Measurements from ENCODE around the gene HOXC5.
A peak's percentile ranks its signal among the peaks of the same experiment; 100 is the strongest.

The HOXC5 gene

DNA sequence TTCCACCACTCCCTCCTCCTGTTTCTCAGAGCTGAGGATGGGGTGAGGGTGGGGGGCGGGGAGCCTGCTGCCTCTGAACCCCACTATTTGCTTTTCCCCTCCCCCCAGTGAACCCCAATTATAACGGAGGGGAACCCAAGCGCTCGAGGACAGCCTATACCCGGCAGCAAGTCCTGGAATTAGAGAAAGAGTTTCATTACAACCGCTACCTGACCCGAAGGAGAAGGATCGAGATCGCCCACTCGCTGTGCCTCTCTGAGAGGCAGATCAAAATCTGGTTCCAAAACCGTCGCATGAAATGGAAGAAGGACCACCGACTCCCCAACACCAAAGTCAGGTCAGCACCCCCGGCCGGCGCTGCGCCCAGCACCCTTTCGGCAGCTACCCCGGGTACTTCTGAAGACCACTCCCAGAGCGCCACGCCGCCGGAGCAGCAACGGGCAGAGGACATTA lies 21.9 kb downstream of the HOXC5 start:
- Histone ChIP-seq H3K4me1 (ENCODE audit: insufficient read depth, low read length) (peaks cover 8% of the 10 kb centered on the region), H3K9me3 (ENCODE audit: control insufficient read depth, insufficient read depth, low read length) (no peaks in the 10 kb centered on the region), H3K9ac (ENCODE audit: low read depth, low read length) (no peak overlapping the region), H3K36me3 (ENCODE audit: insufficient read depth, low read length) (no peaks in the 10 kb centered on the region)

DNA sequence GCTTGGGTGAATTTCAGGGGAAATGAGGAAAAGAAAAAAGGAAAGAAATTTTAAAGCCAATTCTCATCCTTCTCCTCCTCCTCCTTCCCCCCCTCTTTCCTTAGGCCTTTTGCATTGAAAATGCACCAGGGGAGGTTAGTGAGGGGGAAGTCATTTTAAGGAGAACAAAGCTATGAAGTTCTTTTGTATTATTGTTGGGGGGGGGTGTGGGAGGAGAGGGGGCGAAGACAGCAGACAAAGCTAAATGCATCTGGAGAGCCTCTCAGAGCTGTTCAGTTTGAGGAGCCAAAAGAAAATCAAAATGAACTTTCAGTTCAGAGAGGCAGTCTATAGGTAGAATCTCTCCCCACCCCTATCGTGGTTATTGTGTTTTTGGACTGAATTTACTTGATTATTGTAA lies 22.7 kb downstream of the HOXC5 start:
- peaks cover 8% of the 10 kb centered on the region for H3K4me1 ChIP-seq (ENCODE audit: insufficient read depth, low read length)
- H3K9me3 ChIP-seq (ENCODE audit: control insufficient read depth, insufficient read depth, low read length) = no peaks in the 10 kb centered on the region
- H3K36me3 ChIP-seq (ENCODE audit: insufficient read depth, low read length) = no peaks in the 10 kb centered on the region
- no peak overlapping the region for H3K9ac ChIP-seq (ENCODE audit: low read depth, low read length)

DNA sequence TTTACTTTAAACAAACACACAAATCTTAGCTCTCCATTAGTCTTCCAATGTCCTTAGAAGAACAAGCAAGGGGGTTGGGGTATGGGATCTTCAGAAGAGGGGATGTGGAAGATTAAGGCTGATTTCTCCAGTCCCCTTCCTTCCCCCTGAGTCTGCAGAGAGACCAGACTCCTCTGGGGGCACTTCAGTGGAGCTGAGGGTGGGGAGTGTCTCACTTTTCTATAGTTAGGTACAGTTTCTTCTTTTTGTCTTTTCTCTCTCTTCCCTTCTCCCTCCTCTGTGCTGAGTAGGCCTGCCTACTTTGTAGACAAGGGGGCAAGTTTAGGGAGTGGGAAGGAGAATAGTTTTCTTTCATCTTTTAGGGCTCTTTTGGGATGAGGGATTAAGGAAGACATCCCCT lies 23.3 kb downstream of the HOXC5 start:
- no peaks in the 10 kb centered on the region for H3K9me3 ChIP-seq (ENCODE audit: control insufficient read depth, insufficient read depth, low read length)
- peaks cover 11% of the 10 kb centered on the region for H3K4me1 ChIP-seq (ENCODE audit: insufficient read depth, low read length)
- no peak overlapping the region for H3K9ac ChIP-seq (ENCODE audit: low read depth, low read length)
- no peaks in the 10 kb centered on the region for H3K36me3 ChIP-seq (ENCODE audit: insufficient read depth, low read length)

DNA sequence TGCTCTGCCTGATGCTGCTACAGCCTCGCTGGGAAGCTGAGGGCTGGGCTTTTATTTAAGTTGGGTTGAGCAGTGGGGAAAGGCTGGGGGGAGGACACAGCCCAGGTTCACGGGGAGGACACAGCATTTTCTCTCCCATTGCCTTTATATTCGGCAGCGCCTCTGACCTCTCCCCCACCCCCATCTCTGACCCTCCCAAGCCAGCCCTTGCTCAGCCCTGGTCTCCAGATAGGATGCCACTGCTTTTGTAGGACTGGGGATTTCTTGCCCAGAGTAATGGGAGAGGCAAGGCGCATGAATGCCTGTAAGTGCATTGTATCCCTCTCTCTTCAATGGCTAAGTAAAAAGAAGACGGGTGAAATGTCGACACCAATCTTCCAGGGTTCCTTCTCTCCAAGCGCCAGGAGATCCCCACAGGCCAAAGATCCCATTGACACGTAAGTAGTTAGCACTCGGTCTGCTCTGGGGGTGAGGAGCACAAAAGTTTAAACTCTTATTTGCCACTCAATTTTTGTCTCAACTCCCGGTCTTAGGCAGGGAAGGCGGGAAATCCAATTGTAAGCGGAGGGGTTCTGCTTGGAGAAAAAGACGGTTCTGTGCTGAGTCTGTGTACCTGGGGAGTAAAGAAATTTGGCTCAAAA lies 25.4 kb downstream of the HOXC5 start:
- H3K9me3 ChIP-seq (ENCODE audit: control insufficient read depth, insufficient read depth, low read length) = no peaks in the 10 kb centered on the region
- no peak overlapping the region for H3K9ac ChIP-seq (ENCODE audit: low read depth, low read length)
- H3K36me3 ChIP-seq (ENCODE audit: insufficient read depth, low read length) = no peaks in the 10 kb centered on the region
- peaks cover 8% of the 10 kb centered on the region for H3K4me1 ChIP-seq (ENCODE audit: insufficient read depth, low read length)

- H3K36me3 ChIP-seq (ENCODE audit: insufficient read depth, low read length) = no peaks in the 10 kb centered on the region
- no peaks in the 10 kb centered on the region for H3K9me3 ChIP-seq (ENCODE audit: control insufficient read depth, insufficient read depth, low read length)
- H3K9ac ChIP-seq (ENCODE audit: low read depth, low read length) = no peak overlapping the region
- H3K4me1 ChIP-seq (ENCODE audit: insufficient read depth, low read length) = peaks cover 8% of the 10 kb centered on the region; the same call in 1 of the 2 replicates
These were observed 26.8 kb downstream of the HOXC5 start for GRCh38 chr12:54059668-54060067.

DNA sequence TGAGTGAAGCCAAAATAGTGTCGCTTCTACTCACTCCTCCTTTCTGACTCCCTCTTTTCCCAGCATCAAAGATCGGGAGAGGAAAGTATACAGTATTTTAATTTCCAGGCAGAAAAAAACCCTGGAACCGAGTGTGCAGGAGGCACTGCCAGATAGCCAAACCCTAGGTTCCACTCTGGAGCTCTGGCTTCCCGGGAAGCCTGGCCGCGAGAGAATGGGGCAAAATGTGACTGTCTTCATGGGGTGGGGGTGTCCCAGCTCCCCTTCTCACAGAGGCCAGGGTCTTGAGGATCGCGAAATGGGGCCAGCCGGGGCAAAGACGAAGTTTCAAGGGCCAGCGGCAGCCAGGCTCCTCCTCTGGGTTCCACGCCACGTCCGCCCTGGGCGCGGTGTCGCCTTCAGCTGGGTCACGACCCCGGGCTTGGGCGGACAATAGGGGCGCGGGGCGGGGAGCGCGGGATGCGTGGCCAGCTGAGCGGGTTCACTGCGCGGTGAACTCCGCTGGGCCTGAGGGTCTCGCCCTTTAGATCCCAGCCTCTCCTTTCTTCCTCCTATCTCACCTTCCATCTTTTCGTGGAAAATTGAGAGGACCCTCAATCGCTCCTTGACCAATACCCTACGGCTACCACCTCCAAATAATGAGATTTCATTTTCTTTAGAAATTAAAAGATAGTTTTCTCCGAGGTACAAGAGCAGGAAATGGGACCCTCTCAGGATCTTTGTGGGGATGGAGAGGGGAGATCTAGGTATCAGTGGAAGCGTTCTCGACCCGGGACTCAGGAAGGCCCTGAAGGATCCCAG lies 27.5 kb downstream of the HOXC5 start:
- Histone ChIP-seq H3K4me1 (ENCODE audit: insufficient read depth, low read length) (peaks cover 8% of the 10 kb centered on the region; the same call in 1 of the 2 replicates), H3K9me3 (ENCODE audit: control insufficient read depth, insufficient read depth, low read length) (no peaks in the 10 kb centered on the region), H3K36me3 (ENCODE audit: insufficient read depth, low read length) (no peaks in the 10 kb centered on the region), H3K9ac (ENCODE audit: low read depth, low read length) (peak overlapping the region; percentile 16; the same call in 1 of the 2 replicates)

GRCh38 chr12:54060975-54061778 lies 28.3 kb downstream of the HOXC5 start:
- H3K36me3 ChIP-seq (ENCODE audit: insufficient read depth, low read length) = no peaks in the 10 kb centered on the region
- H3K9ac ChIP-seq (ENCODE audit: low read depth, low read length) = no peak overlapping the region
- peaks cover 8% of the 10 kb centered on the region; the same call in 1 of the 2 replicates for H3K4me1 ChIP-seq (ENCODE audit: insufficient read depth, low read length)
- no peaks in the 10 kb centered on the region for H3K9me3 ChIP-seq (ENCODE audit: control insufficient read depth, insufficient read depth, low read length)

DNA sequence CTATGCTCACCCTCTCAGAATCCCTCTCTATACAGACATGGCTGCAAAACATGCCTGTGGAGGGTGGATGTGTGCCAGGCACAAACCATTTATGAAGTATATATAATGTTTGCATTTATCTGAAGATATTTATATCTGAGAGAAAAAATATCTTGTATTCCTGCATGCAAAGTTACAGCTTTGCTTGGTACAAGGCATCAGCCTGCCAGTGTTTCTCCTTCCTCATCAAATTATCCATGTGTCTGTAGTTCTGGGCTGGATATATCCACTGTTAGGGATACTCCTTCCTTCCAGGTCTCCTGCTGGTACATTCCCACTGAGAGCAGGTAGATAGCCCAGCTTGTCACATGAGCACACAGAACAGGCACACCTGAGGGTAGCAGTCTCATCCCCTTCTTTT lies 32.8 kb downstream of the HOXC5 start:
- no peaks in the 10 kb centered on the region for H3K9me3 ChIP-seq (ENCODE audit: control insufficient read depth, insufficient read depth, low read length)
- no peaks in the 10 kb centered on the region for H3K36me3 ChIP-seq (ENCODE audit: insufficient read depth, low read length)
- peaks cover 8% of the 10 kb centered on the region; the same call in 1 of the 2 replicates for H3K4me1 ChIP-seq (ENCODE audit: insufficient read depth, low read length)
- no peak overlapping the region for H3K9ac ChIP-seq (ENCODE audit: low read depth, low read length)

DNA sequence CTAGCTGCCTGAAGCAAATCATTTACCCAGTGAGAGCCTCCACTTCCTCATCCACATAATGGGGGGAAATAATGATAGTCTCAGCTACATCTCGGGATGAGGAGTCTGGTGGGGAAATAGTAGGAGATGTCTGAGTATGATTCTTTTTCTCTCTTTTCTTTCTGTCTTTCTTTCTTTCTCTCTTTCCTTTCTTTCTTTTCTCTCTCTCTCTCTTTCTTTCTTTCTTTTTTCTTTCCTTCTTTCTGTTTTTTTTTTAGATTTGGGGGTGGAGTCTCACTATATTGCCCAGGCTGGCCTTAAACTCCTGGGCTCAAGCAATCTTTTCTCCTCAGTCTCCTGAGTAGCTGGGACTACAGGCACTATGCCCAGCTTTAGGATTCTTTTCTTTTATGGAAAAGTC lies 33.6 kb downstream of the HOXC5 start:
- H3K9ac ChIP-seq (ENCODE audit: low read depth, low read length) = no peak overlapping the region
- H3K36me3 ChIP-seq (ENCODE audit: insufficient read depth, low read length) = no peaks in the 10 kb centered on the region
- no peaks in the 10 kb centered on the region for H3K9me3 ChIP-seq (ENCODE audit: control insufficient read depth, insufficient read depth, low read length)
- peaks cover 2% of the 10 kb centered on the region; the same call in 1 of the 2 replicates for H3K4me1 ChIP-seq (ENCODE audit: insufficient read depth, low read length)

DNA sequence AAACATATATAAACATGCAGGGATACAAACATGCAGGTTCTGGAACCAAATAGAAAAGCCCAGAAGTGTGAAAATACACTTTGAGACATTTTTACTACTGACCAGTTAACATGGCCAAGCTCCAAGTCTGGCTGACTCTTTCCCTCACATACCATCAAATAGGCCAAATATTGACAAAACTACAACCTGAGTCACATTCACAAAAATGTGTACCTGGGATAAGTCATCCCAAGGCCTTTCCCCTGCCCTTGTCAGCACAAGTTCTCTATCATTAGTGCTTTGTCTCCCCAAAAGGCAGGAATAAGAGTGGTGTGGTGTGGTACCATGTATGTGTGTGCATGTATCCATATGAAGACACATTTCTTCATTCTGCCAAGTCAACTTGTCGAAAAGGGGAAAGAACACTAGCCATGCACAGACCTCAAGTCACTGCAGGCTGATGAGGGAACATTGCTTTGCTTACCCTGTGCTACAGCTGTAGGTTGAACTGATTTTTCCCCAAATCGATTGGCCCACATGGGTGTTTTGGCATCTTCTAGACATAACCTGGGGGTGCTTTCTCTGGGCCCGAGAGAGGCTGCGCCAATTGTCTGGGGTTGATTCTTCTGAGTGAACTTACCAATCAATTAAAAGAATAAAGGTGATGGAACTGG lies 35.7 kb downstream of the HOXC5 start:
- H3K4me1 ChIP-seq (ENCODE audit: insufficient read depth, low read length) = no peaks in the 10 kb centered on the region
- H3K36me3 ChIP-seq (ENCODE audit: insufficient read depth, low read length) = no peaks in the 10 kb centered on the region
- no peak overlapping the region for H3K9ac ChIP-seq (ENCODE audit: low read depth, low read length)
- no peaks in the 10 kb centered on the region for H3K9me3 ChIP-seq (ENCODE audit: control insufficient read depth, insufficient read depth, low read length)

GRCh38 chr12:54071942-54072341 lies 39.1 kb downstream of the HOXC5 start:
- no peaks in the 10 kb centered on the region for H3K9me3 ChIP-seq (ENCODE audit: control insufficient read depth, insufficient read depth, low read length)
- peaks cover 3% of the 10 kb centered on the region; the same call in 1 of the 2 replicates for H3K4me1 ChIP-seq (ENCODE audit: insufficient read depth, low read length)
- H3K36me3 ChIP-seq (ENCODE audit: insufficient read depth, low read length) = no peaks in the 10 kb centered on the region
- no peak overlapping the region for H3K9ac ChIP-seq (ENCODE audit: low read depth, low read length)

GRCh38 chr12:54074308-54074707 lies 41.5 kb downstream of the HOXC5 start:
- Histone ChIP-seq H3K36me3 (ENCODE audit: insufficient read depth, low read length) (no peaks in the 10 kb centered on the region), H3K9ac (ENCODE audit: low read depth, low read length) (no peak overlapping the region), H3K4me1 (ENCODE audit: insufficient read depth, low read length) (peaks cover 3% of the 10 kb centered on the region; the same call in 1 of the 2 replicates), H3K9me3 (ENCODE audit: control insufficient read depth, insufficient read depth, low read length) (no peaks in the 10 kb centered on the region)

DNA sequence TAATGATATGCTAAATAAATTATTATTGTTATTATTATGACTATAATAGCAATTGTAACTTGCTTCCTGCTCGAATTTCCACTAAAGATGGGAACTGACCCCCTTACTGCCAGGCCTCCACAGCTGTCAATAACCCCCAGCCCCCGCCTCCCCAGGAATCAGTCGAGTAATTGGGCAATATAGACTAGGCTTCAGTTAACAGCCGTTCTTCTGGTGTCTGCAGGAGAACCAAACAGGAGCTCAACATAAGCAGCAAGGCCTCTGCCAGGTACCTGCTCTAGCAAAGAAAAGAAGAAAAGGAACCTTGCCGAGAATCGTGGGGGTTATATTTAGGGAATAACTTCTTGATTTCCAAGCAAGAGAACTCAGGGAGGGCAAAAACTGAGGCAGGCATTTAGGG lies 42.6 kb downstream of the HOXC5 start:
- no peak overlapping the region for H3K9ac ChIP-seq (ENCODE audit: low read depth, low read length)
- H3K4me1 ChIP-seq (ENCODE audit: insufficient read depth, low read length) = peaks cover 3% of the 10 kb centered on the region; the same call in 1 of the 2 replicates
- H3K36me3 ChIP-seq (ENCODE audit: insufficient read depth, low read length) = no peaks in the 10 kb centered on the region
- H3K9me3 ChIP-seq (ENCODE audit: control insufficient read depth, insufficient read depth, low read length) = no peaks in the 10 kb centered on the region

- Histone ChIP-seq H3K4me1 (ENCODE audit: insufficient read depth, low read length) (peaks cover 3% of the 10 kb centered on the region; the same call in 1 of the 2 replicates), H3K9me3 (ENCODE audit: control insufficient read depth, insufficient read depth, low read length) (no peaks in the 10 kb centered on the region), H3K36me3 (ENCODE audit: insufficient read depth, low read length) (no peaks in the 10 kb centered on the region), H3K9ac (ENCODE audit: low read depth, low read length) (no peak overlapping the region)
These were observed 43.1 kb downstream of the HOXC5 start for GRCh38 chr12:54075974-54076373.
